Suprapubic skin (tissue), 4 donors: Measurements from ENCODE around the gene SYCE3. TPM values are rescaled to one million over a fixed set of nuclear protein-coding genes. Genes with fewer than 3 reads are reported as not detected.
"Not testable (repeated sequence)": the region's sequence is repeated elsewhere in the genome, so short reads cannot be mapped to it uniquely, and the experiment has no call there.

Experiments used
- DNase-seq, 2 donors: peaks; one replicate each; pipeline ENCODE4 v3.0.0-alpha.2; 2019; ENCODE audit warnings: low spot score in 2 of 2
- H3K27ac ChIP-seq: fragments of 200-600 bp; sonication (generic); one replicate; pipeline ENCODE4 v1.5.1; 2019
- H3K27me3 ChIP-seq: fragments of 200-600 bp; sonication (generic); one replicate; pipeline ENCODE4 v1.5.1; 2019
- H3K36me3 ChIP-seq: fragments of 200-600 bp; sonication (generic); one replicate; pipeline ENCODE4 v1.5.1; 2019
- H3K4me1 ChIP-seq: fragments of 200-600 bp; sonication (generic); one replicate; pipeline ENCODE4 v1.5.1; 2019
- H3K4me3 ChIP-seq: fragments of 200-600 bp; sonication (generic); one replicate; pipeline ENCODE4 v1.5.1; 2019; ENCODE audit warnings: mild to moderate bottlenecking
- H3K9me3 ChIP-seq: fragments of 200-600 bp; sonication (generic); one replicate; pipeline ENCODE4 v1.5.1; 2019
- CTCF ChIP-seq, 2 donors: fragments of 200-600 bp in 1 of 2; fragments of 450-650 bp in 1 of 2; sonication (generic) in 1 of 2; IDR thresholded peaks; one replicate each; pipeline ENCODE4 v1.5.1; 2016 to 2019; ENCODE audit warnings: antibody characterized with exemption in 2 of 2, mild to moderate bottlenecking in 1 of 2, moderate library complexity in 1 of 2
- EP300 ChIP-seq: sonication (generic); formaldehyde crosslinking; IDR thresholded peaks from one replicate; pipeline ENCODE4 v1.6.1; 2017; ENCODE audit warnings: antibody characterized with exemption
- POLR2A ChIP-seq, 2 donors: fragments of 450-650 bp; IDR thresholded peaks; one replicate each; pipeline ENCODE4 v1.6.1; 2017; ENCODE audit warnings: antibody characterized with exemption in 2 of 2, mild to moderate bottlenecking in 2 of 2, moderate library complexity in 2 of 2
- POLR2AphosphoS5 ChIP-seq, 3 donors: sonication (generic); formaldehyde crosslinking; IDR thresholded peaks; one replicate each; pipeline ENCODE4 v1.6.1; 2017; ENCODE audit warnings: antibody characterized with exemption in 3 of 3
- WGBS: methylation state at CpG from one replicate; pipeline ENCODE4 v1.1.5; 2018; 5-methylcytosine and 5-hydroxymethylcytosine counted together
- total RNA-seq, 4 donors: library from RNA; depleted of rRNA; stranded (reverse); fragments of >200 nt; gene quantifications; one replicate each; pipeline ENCODE4 v1.1.0, GENCODE V29; 2016

The SYCE3 gene
- total RNA-seq, 4 donors from 2014 or later, result not detected

- no peak for DNase-seq
- H3K4me1 ChIP-seq, result peaks cover 67% of the 10 kb centered on the region
- H3K36me3 ChIP-seq, result no peaks in the 10 kb centered on the region
- 70% methylated on average over 3 of the region's 3 CpGs for WGBS
- H3K4me3 ChIP-seq, result no peak overlapping the region
- TF ChIP-seq POLR2A (IDR thresholded peaks at IDR 0.05) (no peak), EP300 (no peak), POLR2AphosphoS5 (IDR thresholded peaks at IDR 0.05) (no peak), CTCF (IDR thresholded peaks at IDR 0.05) (no peak)
- H3K27ac ChIP-seq, result no peak overlapping the region
- H3K27me3 ChIP-seq, result no peaks in the 10 kb centered on the region
- H3K9me3 ChIP-seq, result no peaks in the 10 kb centered on the region
Measured at GRCh38 chr22:50536226-50536625, 26.5 kb downstream of the SYCE3 start.

GRCh38 chr22:50535113-50535512, 27.6 kb downstream of the SYCE3 start:
- Histone ChIP-seq H3K4me1 (peaks cover 68% of the 10 kb centered on the region), H3K27ac (no peak overlapping the region), H3K9me3 (no peaks in the 10 kb centered on the region), H3K4me3 (no peak overlapping the region), H3K36me3 (no peaks in the 10 kb centered on the region), H3K27me3 (no peaks in the 10 kb centered on the region)
- 88% methylated on average over 8 of the region's 8 CpGs for WGBS
- no peak for DNase-seq
- TF ChIP-seq POLR2A (IDR thresholded peaks at IDR 0.05), result no peak
- no peak for TF ChIP-seq POLR2AphosphoS5 (IDR thresholded peaks at IDR 0.05)

- peak overlapping the region; percentile 93 for H3K27ac ChIP-seq
- 59% methylated on average over 21 of the region's 21 CpGs for WGBS
- DNase-seq, result not testable (repeated sequence)
Measured at GRCh38 chr22:50533856-50534711, 28.6 kb downstream of the SYCE3 start.

GRCh38 chr22:50532824-50533796, 29.6 kb downstream of the SYCE3 start:
- H3K4me1 ChIP-seq, result peaks cover 60% of the 10 kb centered on the region
- no peaks in the 10 kb centered on the region for H3K9me3 ChIP-seq
- no peak for DNase-seq
- peak overlapping the region; percentile 81 for H3K4me3 ChIP-seq
- no peaks in the 10 kb centered on the region for H3K36me3 ChIP-seq
- no peak for TF ChIP-seq POLR2A (IDR thresholded peaks at IDR 0.05)
- no peak for TF ChIP-seq EP300
- TF ChIP-seq POLR2AphosphoS5 (IDR thresholded peaks at IDR 0.05), result no peak
- TF ChIP-seq CTCF (IDR thresholded peaks at IDR 0.05), result no peak
- WGBS, result 73% methylated on average over 19 of the region's 19 CpGs
- H3K27ac ChIP-seq, result peak overlapping the region; percentile 93
- H3K27me3 ChIP-seq, result no peaks in the 10 kb centered on the region

More at GRCh38 chr22:50533856-50534711, 28.6 kb downstream of the SYCE3 start:
- not testable (repeated sequence) for H3K27me3 ChIP-seq, H3K36me3 ChIP-seq, H3K9me3 ChIP-seq, H3K4me3 ChIP-seq
- H3K4me1 ChIP-seq, result peaks cover 68% of the 10 kb centered on the region

GRCh38 chr22:50531962-50532674, 30.6 kb downstream of the SYCE3 start:
- H3K27ac ChIP-seq, result peak overlapping the region; percentile 93
- peaks cover 59% of the 10 kb centered on the region for H3K4me1 ChIP-seq
- peak overlapping the region; percentile 81 for H3K4me3 ChIP-seq
- DNase-seq, result peak; percentile 92 to 94
- H3K36me3 ChIP-seq, result no peaks in the 10 kb centered on the region
- WGBS, result 6% methylated on average over 26 of the region's 56 CpGs
- no peaks in the 10 kb centered on the region for H3K9me3 ChIP-seq
- H3K27me3 ChIP-seq, result no peaks in the 10 kb centered on the region
- TF ChIP-seq POLR2A (IDR thresholded peaks at IDR 0.05) (peak in 1 of 2 donors; percentile 17), POLR2AphosphoS5 (IDR thresholded peaks at IDR 0.05) (no peak), EP300 (no peak), CTCF (IDR thresholded peaks at IDR 0.05) (no peak)
